HG03469 (cell line): Measurements from ENCODE around the gene REEP6.
"Not testable (repeated sequence)": the region's sequence is repeated elsewhere in the genome, so short reads cannot be mapped to it uniquely, and the experiment has no call there.

ENCODE experiments used
- ATAC-seq: cut with Tn5 transposase; IDR thresholded peaks from one replicate; pipeline ENCODE4 v1.9.1; 2021; ENCODE audit warnings: mild to moderate bottlenecking, moderate library complexity, moderate number of reproducible peaks; ENCODE audit not compliant: unreplicated experiment

REEP6 gene

GRCh38 chr19:1505991-1506881 is 15.3 kb downstream of the REEP6 start:
- ATAC-seq: no peak

DNA sequence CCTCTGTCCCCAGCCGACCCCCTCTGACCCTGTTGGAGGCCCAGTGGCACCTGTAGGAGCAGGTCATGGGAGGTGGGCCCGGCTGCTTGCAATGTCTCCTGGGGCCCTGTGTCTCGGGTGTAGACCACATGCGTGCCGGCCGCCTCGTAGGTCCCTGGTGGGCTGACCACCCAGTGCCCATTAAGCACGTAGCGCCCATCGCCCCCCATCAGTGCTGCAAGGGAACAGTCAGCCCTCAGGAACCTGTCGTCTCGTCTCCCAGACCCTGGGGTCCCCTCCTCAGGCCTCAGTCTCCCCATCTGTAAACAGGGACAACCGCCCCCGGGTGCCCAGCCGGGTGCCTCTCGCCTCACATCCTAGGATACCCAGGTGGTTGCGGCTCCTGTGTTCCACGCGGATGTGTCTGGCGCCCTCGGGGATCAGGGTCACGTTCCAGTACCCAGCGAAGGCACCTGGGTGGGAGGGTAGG is 16.2 kb downstream of the REEP6 start:
- ATAC-seq: no peak

DNA sequence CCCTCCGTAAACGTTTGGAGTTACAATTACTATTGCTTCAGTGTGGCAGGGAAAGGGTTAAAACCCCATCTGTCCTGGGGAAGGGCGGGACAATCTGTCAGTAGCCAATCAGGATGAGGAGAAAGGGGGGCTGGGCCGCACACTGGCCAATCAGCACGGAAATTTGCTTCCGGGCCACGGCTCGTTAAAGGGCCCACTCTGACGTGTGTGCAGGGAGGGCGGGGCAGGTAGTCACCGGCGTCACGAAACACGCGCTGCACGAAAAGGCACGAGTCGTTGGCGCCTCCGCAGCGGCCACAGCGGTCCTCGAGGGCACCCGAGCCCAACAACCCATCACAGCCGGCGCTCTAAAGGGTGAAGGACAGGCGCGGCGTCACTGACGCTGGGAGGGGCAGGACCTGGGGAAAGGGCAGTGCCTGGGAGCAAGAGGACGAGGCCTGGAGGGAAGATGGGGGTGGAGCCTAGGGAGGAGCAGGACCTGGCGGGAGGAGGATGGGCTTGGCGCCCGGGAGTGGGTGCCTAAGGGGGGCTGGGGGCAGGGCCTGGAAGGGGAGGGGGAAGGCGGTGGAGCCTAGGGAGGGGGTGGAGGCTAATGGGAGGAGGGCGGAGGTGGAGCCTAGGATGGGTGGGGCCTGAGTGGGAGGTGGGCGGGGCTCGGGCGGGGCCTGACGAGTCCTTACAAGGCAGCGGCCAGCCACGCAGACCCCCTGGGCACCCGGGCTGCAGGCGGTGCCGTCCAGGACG is 17.0 kb downstream of the REEP6 start:
- no peak for ATAC-seq

- no peak for ATAC-seq
These were observed 17.5 kb downstream of the REEP6 start for GRCh38 chr19:1508507-1508856.

- no peak for ATAC-seq
These were observed 18.8 kb downstream of the REEP6 start for GRCh38 chr19:1509602-1510441.

DNA sequence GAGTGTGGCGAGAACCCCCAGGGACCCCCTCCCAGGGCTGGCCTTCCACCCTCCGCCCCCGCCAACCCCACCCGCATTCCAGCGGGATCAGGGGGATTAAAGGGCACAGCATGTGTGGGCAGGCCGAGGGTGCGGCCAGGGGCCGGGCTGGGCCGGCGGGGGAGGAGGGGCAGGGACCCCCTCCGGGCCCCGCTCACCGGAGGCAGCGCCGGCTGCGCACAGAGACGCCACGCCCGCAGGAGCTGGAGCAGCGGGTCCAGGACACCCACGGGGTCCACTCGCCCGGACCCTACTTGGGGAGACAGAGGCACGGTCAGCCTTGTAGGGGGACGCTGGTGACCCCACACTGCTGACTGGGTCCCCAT is 19.4 kb downstream of the REEP6 start:
- ATAC-seq: no peak

- ATAC-seq: no peak
These were observed 19.8 kb downstream of the REEP6 start for GRCh38 chr19:1510807-1511206.

- no peak for ATAC-seq
These were observed 20.6 kb downstream of the REEP6 start for GRCh38 chr19:1511318-1512317.

DNA sequence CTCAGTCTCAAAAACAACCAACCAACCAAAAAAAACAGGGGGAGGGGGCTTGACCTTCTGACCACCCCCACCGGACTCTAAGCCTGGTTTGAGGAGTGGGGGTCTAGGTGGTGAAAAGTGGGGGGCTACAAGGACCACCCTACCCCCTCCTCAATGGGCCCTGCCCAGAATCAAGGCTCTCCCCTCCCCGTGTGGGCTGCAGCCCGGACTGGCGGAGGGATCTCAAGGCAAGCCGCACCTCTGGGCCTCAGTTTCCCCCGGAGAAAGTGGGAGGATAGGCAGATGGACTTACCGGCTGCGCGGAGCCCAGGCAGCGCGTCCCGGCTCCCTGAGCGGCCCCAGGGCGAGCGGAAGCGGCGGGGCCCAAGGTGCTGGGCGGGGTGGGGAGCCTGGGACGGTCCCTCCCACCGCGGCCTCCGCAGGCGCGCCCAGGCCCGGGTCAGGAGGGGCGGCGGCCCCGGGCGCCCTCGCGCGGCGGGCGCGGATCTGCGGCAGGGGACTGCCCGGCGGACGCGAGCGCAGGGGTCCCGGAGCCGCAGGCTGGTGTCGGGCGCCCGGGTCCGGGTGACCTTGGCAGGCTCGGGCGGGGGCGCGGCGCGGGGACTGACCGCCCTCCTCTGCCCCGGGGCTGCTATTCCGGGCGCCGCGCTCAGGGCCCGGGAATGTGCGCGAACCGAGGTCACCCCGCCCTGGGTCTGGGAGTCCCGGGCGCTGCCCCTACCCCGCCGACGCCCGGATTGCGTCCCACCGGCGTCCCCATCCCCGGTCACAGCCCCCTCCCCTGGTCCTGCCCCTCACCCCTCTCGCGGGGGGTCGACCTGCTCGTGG is 21.9 kb downstream of the REEP6 start, which contains the start of gene ADAMTSL5:
Gene ADAMTSL5 (minus strand): TSS at position 349 of the 828 bp plus-strand sequence. CDS start 2,076 bp downstream, outside the sequence.
- ATAC-seq: no peak

- no peak for ATAC-seq
These were observed 22.7 kb downstream of the REEP6 start for GRCh38 chr19:1513499-1514294.

- ATAC-seq: no peak
These were observed 23.3 kb downstream of the REEP6 start for GRCh38 chr19:1514295-1514661.

DNA sequence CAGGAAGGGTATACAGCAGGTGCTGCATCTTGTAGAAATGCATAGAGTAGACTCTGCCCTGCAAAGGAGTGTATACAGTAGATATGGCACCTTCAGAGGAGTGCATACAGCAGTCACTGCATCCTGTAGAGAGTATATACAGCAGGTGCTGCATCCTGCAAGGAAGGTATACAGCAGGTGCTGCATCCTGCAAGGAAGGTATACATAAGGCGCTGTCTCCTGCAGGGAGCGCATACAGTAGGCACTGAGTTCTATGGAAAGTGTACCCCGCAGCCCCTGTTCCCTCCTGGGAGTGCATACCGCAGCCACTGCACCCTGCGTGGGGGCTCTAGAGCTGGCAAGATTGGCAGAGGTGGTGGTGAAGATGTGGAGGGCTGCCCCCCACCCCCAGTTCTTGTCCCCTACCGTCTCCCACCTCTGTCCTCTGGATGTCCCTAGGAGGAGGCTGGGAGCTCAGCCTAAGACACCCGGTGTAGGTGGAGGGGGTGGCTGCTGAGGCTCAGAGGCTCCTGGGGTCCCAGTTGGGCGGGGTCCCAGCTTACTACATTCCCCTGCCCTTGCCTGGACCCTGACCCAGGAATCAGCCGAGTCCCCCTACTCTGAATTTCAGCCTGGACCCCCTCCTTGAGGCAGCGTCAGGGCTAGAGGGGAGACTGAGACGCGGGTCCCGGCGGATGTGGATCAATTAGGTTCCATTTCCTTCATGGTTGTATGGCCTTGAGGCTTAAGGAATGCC is 24.2 kb downstream of the REEP6 start:
- no peak for ATAC-seq

DNA sequence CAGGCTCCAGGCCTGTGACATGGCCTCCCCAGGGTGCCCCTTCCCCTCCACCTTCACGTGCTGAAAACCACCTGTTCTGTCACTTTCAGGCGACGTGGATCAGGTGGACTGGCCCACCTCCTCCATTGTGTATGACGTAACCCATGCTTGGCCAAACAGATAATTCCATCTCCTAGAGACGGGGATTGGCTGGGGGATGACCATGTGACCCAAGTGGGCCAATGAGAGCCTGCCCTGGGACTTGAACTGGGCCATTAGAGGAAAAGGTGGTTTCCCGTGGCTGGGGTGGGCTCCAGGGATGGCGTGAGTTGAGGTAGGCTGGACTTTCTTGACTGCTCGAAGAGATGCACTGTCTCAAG is 25.4 kb downstream of the REEP6 start:
- ATAC-seq: no peak

DNA sequence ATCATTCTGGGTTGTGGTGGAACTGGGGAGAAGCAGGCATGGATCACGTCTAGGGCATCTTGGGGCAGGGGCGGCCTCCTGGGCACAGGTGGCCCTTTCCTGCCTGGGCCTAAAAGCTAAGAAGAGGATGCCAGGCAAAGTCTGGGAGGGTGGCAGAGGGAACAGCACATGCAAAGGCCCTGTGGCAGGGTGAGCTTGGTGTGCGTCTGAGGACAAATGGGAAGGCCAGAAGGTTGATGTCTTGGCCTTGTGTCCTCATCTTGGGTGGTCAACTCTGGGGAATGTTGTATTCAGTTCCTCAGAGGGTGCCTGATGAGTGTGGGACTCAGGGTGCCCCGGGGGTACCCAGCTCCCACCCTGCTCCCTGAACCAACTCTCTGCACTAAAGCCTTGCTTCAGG is 27.5 kb downstream of the REEP6 start:
- no peak for ATAC-seq

GRCh38 chr19:1519802-1520201 is 28.8 kb downstream of the REEP6 start:
- ATAC-seq: not testable (repeated sequence)

GRCh38 chr19:1520203-1520780 is 29.3 kb downstream of the REEP6 start:
- no peak for ATAC-seq

GRCh38 chr19:1521636-1522035 is 30.7 kb downstream of the REEP6 start:
- ATAC-seq: no peak
